Panc1 (cell line): ENCODE results near the gene ADI1. TPM values are rescaled to one million over a fixed set of nuclear protein-coding genes. Genes with fewer than 3 reads are reported as not detected.

Experiments
- ATAC-seq: fragments of 200-7000 bp; cut with Tn5 transposase; 2 replicates; pipeline ENCODE4 v1.9.1; 2020; ENCODE audit warnings: mild to moderate bottlenecking, moderate library complexity
- BruUV-seq: library from RNA; stranded (reverse); fragments of 400-500 nt; replicated peaks from 2 replicates; lab custom pipeline; 2021; lab: Mats Ljungman, UMichigan
- CTCF ChIA-PET: fragments of 300-600 bp; sonication (Branson Sonifier 250); formaldehyde crosslinking; loops from one replicate; lab custom pipeline; 2022; ENCODE audit warnings: antibody characterized with exemption; lab: Charles Lee
- POLR2A ChIA-PET: fragments of 300-600 bp; sonication (Branson Sonifier 250); formaldehyde crosslinking; loops from one replicate; lab custom pipeline; 2022; ENCODE audit warnings: antibody characterized with exemption; lab: Charles Lee
- DNase-seq: peaks from one replicate; pipeline ENCODE4 v3.0.0-alpha.2; 2010; ENCODE audit warnings: low read depth, low spot score
- H3K27ac ChIP-seq: 2 replicates; pipeline ENCODE4 v1.5.1; 2011; ENCODE audit warnings: mild to moderate bottlenecking, low read length, inconsistent platforms
- H3K27me3 ChIP-seq: fragments of 200-500 bp; sonication (Bioruptor generic); 2 replicates; pipeline ENCODE4 v1.6.0; 2014; ENCODE audit warnings: low read length, inconsistent platforms; ENCODE audit not compliant: control insufficient read depth, insufficient read depth
- H3K36me3 ChIP-seq: fragments of 200-500 bp; sonication (Bioruptor generic); 2 replicates; pipeline ENCODE4 v1.5.1; 2014; ENCODE audit warnings: inconsistent platforms, mild to moderate bottlenecking, low read length, moderate library complexity; ENCODE audit not compliant: control insufficient read depth, insufficient read depth
- H3K4me1 ChIP-seq: 2 replicates; pipeline ENCODE4 v1.5.1; 2011; ENCODE audit warnings: inconsistent platforms, mild to moderate bottlenecking, low read length, moderate library complexity; ENCODE audit not compliant: control insufficient read depth, insufficient read depth
- H3K4me3 ChIP-seq, 2 experiments: 2 replicates each; pipeline ENCODE4 v1.5.1; 2011 to 2012; ENCODE audit warnings: low read depth in 2 of 2, low read length in 2 of 2, mild to moderate bottlenecking in 2 of 2, inconsistent platforms in 1 of 2, moderate library complexity in 1 of 2
- H3K9me3 ChIP-seq: fragments of 200-500 bp; sonication (Bioruptor generic); 2 replicates; pipeline ENCODE4 v1.5.1; 2014; ENCODE audit warnings: low read depth, mild to moderate bottlenecking, inconsistent platforms, low read length, moderate library complexity; ENCODE audit not compliant: control insufficient read depth, insufficient read depth
- POLR2AphosphoS5 ChIP-seq: IDR thresholded peaks from 2 replicates; pipeline ENCODE4 v1.6.1; 2012; ENCODE audit warnings: mild to moderate bottlenecking, low read depth, low read length, moderate library complexity
- SIN3A ChIP-seq: IDR thresholded peaks from 2 replicates; pipeline ENCODE4 v1.6.1; 2012; ENCODE audit warnings: low read depth, mild to moderate bottlenecking, low read length, moderate library complexity, borderline replicate concordance; ENCODE audit not compliant: insufficient read depth
- TCF7L2 ChIP-seq: IDR thresholded peaks from 2 replicates; pipeline ENCODE4 v1.6.1; 2011; ENCODE audit warnings: mild to moderate bottlenecking, low read depth, low read length, inconsistent platforms
- in situ Hi-C: cut with HindIII; loops from 2 replicates; pipeline ENCODE4 v1.10.0; 2016; ENCODE audit warnings: low sequenced_read_pairs, low pct_unique_long_range_greater_than_20kb
- intact Hi-C: fragments of 100-400 bp; cut with micrococcal nuclease; formaldehyde crosslinking; loops from one replicate; pipeline ENCODE4 v1.10.0; 2022; ENCODE audit not compliant: unreplicated experiment
- total RNA-seq: library from RNA; stranded (reverse); gene quantifications from one replicate; pipeline ENCODE4 v1.2.1, GENCODE V29; 2021; ENCODE audit not compliant: unreplicated experiment
- TF ChIP-seq, protein P1 (sequence below), 2 experiments: IDR thresholded peaks; 2 replicates each; pipeline ENCODE4 v1.6.1; 2011 to 2012; ENCODE audit warnings: low read depth in 2 of 2, control low read depth in 1 of 2, low read length in 1 of 2, mild to moderate bottlenecking in 1 of 2, moderate library complexity in 1 of 2; ENCODE audit not compliant: insufficient read depth in 1 of 2
- TF ChIP-seq, protein P2 (sequence below): fragments of 450-650 bp; IDR thresholded peaks from 2 replicates; pipeline ENCODE4 v1.5.1; 2017; ENCODE audit warnings: mild to moderate bottlenecking

The ADI1 gene
- total RNA-seq, 1 experiment from 2014 or later = 42.9 TPM

DNA sequence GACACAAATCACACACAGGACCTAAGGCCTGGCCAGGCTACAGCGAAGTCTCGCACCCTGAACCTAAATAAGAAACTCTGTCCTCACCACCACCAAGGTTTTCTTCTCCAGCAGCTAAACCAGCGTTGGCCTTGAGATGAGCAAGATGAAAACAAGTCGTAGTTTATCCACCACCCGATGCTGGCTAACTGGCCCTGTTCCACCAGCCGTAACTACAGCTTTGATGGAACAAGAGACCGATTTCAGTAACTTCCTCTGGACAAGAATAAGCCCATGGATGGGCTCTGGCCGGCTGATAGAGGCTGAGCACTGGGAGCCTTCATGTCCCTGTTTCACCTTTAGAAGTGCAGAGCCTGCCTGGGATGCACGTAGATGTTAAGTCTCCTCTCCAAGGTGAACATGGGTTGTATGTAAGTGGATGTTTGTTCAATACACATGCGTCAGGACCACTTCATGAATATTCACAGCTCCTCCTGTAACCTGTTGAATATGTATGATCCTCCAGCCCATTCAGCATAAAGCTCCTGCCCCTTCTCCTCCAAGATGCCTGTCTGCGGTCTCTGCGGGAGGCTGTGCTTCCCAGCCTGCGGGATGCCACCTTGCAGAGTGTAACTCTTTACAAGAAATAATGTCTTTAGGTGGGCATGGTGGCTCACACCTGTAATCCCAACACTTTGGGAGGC is 24.2 kb downstream of the ADI1 start:
- POLR2A ChIA-PET = no interaction called here
- CTCF ChIA-PET = no interaction called here
- H3K4me3 ChIP-seq = no peak overlapping the region
- no peaks in the 10 kb centered on the region; the same call in 1 of the 2 replicates for H3K36me3 ChIP-seq
- ATAC-seq (no peak), DNase-seq (no peak)
- no peaks in the 10 kb centered on the region for H3K9me3 ChIP-seq
- intact Hi-C loops = no loop called here
- TF ChIP-seq, protein P1, sequence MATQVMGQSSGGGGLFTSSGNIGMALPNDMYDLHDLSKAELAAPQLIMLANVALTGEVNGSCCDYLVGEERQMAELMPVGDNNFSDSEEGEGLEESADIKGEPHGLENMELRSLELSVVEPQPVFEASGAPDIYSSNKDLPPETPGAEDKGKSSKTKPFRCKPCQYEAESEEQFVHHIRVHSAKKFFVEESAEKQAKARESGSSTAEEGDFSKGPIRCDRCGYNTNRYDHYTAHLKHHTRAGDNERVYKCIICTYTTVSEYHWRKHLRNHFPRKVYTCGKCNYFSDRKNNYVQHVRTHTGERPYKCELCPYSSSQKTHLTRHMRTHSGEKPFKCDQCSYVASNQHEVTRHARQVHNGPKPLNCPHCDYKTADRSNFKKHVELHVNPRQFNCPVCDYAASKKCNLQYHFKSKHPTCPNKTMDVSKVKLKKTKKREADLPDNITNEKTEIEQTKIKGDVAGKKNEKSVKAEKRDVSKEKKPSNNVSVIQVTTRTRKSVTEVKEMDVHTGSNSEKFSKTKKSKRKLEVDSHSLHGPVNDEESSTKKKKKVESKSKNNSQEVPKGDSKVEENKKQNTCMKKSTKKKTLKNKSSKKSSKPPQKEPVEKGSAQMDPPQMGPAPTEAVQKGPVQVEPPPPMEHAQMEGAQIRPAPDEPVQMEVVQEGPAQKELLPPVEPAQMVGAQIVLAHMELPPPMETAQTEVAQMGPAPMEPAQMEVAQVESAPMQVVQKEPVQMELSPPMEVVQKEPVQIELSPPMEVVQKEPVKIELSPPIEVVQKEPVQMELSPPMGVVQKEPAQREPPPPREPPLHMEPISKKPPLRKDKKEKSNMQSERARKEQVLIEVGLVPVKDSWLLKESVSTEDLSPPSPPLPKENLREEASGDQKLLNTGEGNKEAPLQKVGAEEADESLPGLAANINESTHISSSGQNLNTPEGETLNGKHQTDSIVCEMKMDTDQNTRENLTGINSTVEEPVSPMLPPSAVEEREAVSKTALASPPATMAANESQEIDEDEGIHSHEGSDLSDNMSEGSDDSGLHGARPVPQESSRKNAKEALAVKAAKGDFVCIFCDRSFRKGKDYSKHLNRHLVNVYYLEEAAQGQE (IDR thresholded peaks at IDR 0.05; ENCODE audit: insufficient read depth in 1 of 2, low read depth in 2 of 2, low read length in 1 of 2) = no peak
- TF ChIP-seq TCF7L2 (no peak), SIN3A (no peak), POLR2AphosphoS5 (no peak)
- TF ChIP-seq, protein P2, sequence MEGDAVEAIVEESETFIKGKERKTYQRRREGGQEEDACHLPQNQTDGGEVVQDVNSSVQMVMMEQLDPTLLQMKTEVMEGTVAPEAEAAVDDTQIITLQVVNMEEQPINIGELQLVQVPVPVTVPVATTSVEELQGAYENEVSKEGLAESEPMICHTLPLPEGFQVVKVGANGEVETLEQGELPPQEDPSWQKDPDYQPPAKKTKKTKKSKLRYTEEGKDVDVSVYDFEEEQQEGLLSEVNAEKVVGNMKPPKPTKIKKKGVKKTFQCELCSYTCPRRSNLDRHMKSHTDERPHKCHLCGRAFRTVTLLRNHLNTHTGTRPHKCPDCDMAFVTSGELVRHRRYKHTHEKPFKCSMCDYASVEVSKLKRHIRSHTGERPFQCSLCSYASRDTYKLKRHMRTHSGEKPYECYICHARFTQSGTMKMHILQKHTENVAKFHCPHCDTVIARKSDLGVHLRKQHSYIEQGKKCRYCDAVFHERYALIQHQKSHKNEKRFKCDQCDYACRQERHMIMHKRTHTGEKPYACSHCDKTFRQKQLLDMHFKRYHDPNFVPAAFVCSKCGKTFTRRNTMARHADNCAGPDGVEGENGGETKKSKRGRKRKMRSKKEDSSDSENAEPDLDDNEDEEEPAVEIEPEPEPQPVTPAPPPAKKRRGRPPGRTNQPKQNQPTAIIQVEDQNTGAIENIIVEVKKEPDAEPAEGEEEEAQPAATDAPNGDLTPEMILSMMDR = no peak
- no peaks in the 10 kb centered on the region for H3K27me3 ChIP-seq
- H3K27ac ChIP-seq = no peak overlapping the region
- BruUV-seq = no TSS peak
- in situ Hi-C loops = no loop called here
- H3K4me1 ChIP-seq = no peaks in the 10 kb centered on the region

DNA sequence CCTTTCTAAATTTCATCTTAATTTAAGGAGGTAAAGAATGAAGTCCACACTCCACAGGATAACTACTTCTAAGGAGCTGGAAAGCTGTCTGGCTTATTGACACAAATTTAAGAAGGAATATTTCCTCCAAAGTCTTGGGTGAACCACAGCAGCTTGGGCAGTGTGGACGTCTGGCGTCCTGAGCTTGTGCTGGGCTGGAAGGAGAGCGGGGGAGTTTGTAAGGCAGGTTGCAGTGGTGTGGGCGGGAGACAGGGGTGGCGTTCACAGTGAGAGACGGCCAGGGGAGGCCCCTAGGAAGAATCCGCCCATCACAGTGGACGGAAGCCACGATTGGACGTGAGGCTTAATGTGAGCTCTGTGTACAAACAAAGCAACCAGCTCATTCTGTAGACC is 25.7 kb downstream of the ADI1 start:
- H3K27ac ChIP-seq = no peak overlapping the region
- BruUV-seq = no TSS peak
- H3K4me1 ChIP-seq = no peaks in the 10 kb centered on the region
- ChIA-PET POLR2A (interaction anchor here (0.6 kb wide), 1 partner anchor 1380 kb away, joined by 3 read pairs; no protein-coding TSS in a partner anchor), CTCF (no interaction called here)
- in situ Hi-C loops (no loop called here), intact Hi-C loops (no loop called here)
- H3K36me3 ChIP-seq = no peaks in the 10 kb centered on the region; the same call in 1 of the 2 replicates
- no peaks in the 10 kb centered on the region for H3K9me3 ChIP-seq
- ATAC-seq (0 out of 2 replicates have a peak, but pooled peaks have one; percentile 45), DNase-seq (no peak)
- no peaks in the 10 kb centered on the region for H3K27me3 ChIP-seq
- H3K4me3 ChIP-seq = no peak overlapping the region
- TF ChIP-seq, protein P1 (IDR thresholded peaks at IDR 0.05; ENCODE audit: insufficient read depth in 1 of 2, low read depth in 2 of 2, low read length in 1 of 2) = no peak
- TF ChIP-seq SIN3A (no peak), TCF7L2 (no peak)
- TF ChIP-seq, protein P2 = no peak
